ENCODE measurements around the gene TTF2. TPM values are rescaled to one million over a fixed set of nuclear protein-coding genes. Genes with fewer than 3 reads are reported as not detected.

The TTF2 gene
- total and polyA plus RNA-seq, 9 of the 15 experiments (the other 6 are each of a cell fraction or from before 2014, with no cell fraction given), result 9.4 to 71.1 (median 42.1) TPM

- TF ChIP-seq ZNF174 (CRISPR knock-in tag; IDR thresholded peaks at IDR 0.05), result no peak
- TF ChIP-seq ZNF395 (CRISPR knock-in tag; IDR thresholded peaks at IDR 0.05), result no peak
- TF ChIP-seq TOE1 (IDR thresholded peaks at IDR 0.05; ENCODE audit: borderline replicate concordance), result 0 out of 2 replicates have a peak, but pooled peaks have one; percentile 20
- no peak for TF ChIP-seq TOE1 (CRISPR knock-in tag; IDR thresholded peaks at IDR 0.05; ENCODE audit: borderline replicate concordance, low read depth)
- no peak for TF ChIP-seq ZNF445 (CRISPR knock-in tag; IDR thresholded peaks at IDR 0.05; ENCODE audit: low read depth)
- TF ChIP-seq TAF9B (IDR thresholded peaks at IDR 0.05; ENCODE audit: partially characterized antibody), result peak; percentile 62
- TF ChIP-seq RBM34 (IDR thresholded peaks at IDR 0.05; ENCODE audit: borderline replicate concordance, insufficient read depth, low read length), result no peak
- TF ChIP-seq SP2 (IDR thresholded peaks at IDR 0.05; ENCODE audit: extremely low read depth, low read depth, low read length, poor library complexity, severe bottlenecking), result peak; percentile 63
- no peak for TF ChIP-seq BRCA1 (IDR thresholded peaks at IDR 0.05)
- no peak for TF ChIP-seq BRCA1 (CRISPR knock-in tag; IDR thresholded peaks at IDR 0.05)
- no peak for TF ChIP-seq TRIM28 (IDR thresholded peaks at IDR 0.05)
- no peak for TF ChIP-seq SMARCA5 (IDR thresholded peaks at IDR 0.05)
- peak; percentile 65 for TF ChIP-seq GABPA (tag; conservative IDR thresholded peaks at IDR 0.05; ENCODE audit: low read depth)
- 0 out of 2 replicates have a peak, but pooled peaks have one; percentile 76 for TF ChIP-seq IRF1 (CRISPR knock-in tag; IDR thresholded peaks at IDR 0.05; ENCODE audit: borderline replicate concordance)
- no peak for TF ChIP-seq THRB (CRISPR knock-in tag; conservative IDR thresholded peaks at IDR 0.05)
- 0 out of 2 replicates have a peak, but pooled peaks have one; percentile 10 for TF ChIP-seq NR2C2 (CRISPR knock-in tag; IDR thresholded peaks at IDR 0.05)
- TF ChIP-seq NR2C2 (tag; IDR thresholded peaks at IDR 0.05), result peak; percentile 84; the same call in 1 of the 2 replicates
- TF ChIP-seq ZNF311 (CRISPR knock-in tag; IDR thresholded peaks at IDR 0.05), result peak; percentile 3; the same call in 1 of the 2 replicates
- TF ChIP-seq FOXA3 (CRISPR knock-in tag; conservative IDR thresholded peaks at IDR 0.05 in 1 of 2, IDR thresholded peaks at IDR 0.05 in 1 of 2), result peak in 1 of 2 experiments; percentile 68; a peak in 1 of 4 replicates
- TF ChIP-seq CEBPZ (IDR thresholded peaks at IDR 0.05; ENCODE audit: borderline replicate concordance, low read depth, low read length), result peak; percentile 58; the same call in 1 of the 2 replicates
- peak; percentile 95 for TF ChIP-seq ASH1L (IDR thresholded peaks at IDR 0.05; ENCODE audit: borderline replicate concordance, low read depth, partially characterized antibody)
Observed at GRCh38 chr1:117059678-117060440, at the start of gene TTF2 (continued).

Data from K562 (cell line).